HCT116 (cell line): Measurements from ENCODE around the gene ATP5F1A.

ENCODE experiments used
- RAD21 ChIP-seq: IDR thresholded peaks from 2 replicates; pipeline ENCODE4 v1.6.1; 2012; ENCODE audit warnings: low read depth, mild to moderate bottlenecking
- YY1 ChIP-seq: IDR thresholded peaks from 2 replicates; pipeline ENCODE4 v1.6.1; 2011; ENCODE audit warnings: low read length, low read depth, moderate library complexity, mild to moderate bottlenecking; ENCODE audit not compliant: insufficient replicate concordance; ENCODE audit errors: extremely low read depth
- ZNF274 ChIP-seq: fragments of 200-500 bp; sonication (Bioruptor generic); IDR thresholded peaks from 2 replicates; pipeline ENCODE4 v1.6.1; 2014; ENCODE audit warnings: mild to moderate bottlenecking, low read depth, low read length, inconsistent platforms
- TF ChIP-seq, protein P1 (sequence below): IDR thresholded peaks from 2 replicates; pipeline ENCODE4 v1.6.1; 2012; ENCODE audit warnings: low read depth

DNA sequence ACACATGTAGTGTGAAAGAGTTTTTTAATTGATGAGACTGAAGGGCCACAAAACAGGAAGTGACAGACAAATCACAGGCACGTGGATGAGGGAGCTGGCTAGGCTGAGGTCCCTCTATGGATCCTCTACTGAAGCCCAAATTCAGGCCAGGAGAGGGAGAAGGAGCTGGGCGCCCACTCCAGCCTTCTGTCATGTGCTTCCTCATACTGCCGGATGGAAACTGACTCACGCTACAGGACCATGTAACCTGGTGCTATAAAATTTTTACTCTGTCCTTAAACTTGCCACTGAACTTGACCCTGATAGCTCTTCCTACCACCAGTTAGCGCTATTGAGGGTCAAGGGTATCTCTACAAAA is 57.4 kb downstream of the ATP5F1A start:
- TF ChIP-seq RAD21 (no peak), ZNF274 (no peak), YY1 (no peak)
- TF ChIP-seq, protein P1, sequence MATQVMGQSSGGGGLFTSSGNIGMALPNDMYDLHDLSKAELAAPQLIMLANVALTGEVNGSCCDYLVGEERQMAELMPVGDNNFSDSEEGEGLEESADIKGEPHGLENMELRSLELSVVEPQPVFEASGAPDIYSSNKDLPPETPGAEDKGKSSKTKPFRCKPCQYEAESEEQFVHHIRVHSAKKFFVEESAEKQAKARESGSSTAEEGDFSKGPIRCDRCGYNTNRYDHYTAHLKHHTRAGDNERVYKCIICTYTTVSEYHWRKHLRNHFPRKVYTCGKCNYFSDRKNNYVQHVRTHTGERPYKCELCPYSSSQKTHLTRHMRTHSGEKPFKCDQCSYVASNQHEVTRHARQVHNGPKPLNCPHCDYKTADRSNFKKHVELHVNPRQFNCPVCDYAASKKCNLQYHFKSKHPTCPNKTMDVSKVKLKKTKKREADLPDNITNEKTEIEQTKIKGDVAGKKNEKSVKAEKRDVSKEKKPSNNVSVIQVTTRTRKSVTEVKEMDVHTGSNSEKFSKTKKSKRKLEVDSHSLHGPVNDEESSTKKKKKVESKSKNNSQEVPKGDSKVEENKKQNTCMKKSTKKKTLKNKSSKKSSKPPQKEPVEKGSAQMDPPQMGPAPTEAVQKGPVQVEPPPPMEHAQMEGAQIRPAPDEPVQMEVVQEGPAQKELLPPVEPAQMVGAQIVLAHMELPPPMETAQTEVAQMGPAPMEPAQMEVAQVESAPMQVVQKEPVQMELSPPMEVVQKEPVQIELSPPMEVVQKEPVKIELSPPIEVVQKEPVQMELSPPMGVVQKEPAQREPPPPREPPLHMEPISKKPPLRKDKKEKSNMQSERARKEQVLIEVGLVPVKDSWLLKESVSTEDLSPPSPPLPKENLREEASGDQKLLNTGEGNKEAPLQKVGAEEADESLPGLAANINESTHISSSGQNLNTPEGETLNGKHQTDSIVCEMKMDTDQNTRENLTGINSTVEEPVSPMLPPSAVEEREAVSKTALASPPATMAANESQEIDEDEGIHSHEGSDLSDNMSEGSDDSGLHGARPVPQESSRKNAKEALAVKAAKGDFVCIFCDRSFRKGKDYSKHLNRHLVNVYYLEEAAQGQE: no peak
